SIG-M5 (cell line): ENCODE data around the gene SLC23A2.
A peak's percentile ranks its signal among the peaks of the same experiment; 100 is the strongest.

Experiments
- DNase-seq: peaks from one replicate; lab custom pipeline; 2025; lab: John Stamatoyannopoulos, UW

Gene SLC23A2

GRCh38 chr20:4966826-4967751 lies 34.2 kb downstream of the SLC23A2 start:
- DNase-seq: no peak

DNA sequence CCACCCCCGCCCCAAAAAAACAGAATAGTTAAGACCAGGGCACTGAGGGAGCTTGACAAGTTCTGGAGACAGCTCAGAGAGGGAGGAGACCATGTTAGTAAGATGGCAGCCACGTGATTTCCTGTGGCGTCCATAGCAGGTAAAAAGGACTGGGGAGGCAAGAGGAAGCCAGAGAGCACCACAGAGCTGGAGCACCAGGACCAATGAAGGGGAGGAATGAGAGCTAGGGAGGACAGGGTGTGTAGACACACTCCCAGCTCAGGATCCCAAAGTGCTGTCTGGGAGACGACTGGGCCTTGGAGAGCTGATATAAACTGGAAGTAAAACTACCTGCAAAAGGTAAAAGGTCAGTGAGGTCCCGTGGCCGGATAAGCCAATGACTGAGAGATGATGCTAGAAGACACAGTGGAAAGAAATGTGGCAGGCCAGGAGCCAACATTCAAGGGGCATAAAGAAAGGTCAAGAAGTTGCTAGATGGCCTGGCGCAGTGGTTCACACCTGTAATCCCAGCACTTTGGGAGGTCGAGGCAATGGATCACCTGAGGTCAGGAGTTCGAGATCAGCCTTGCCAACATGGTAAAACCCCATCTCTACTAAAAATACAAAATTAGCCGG lies 39.0 kb downstream of the SLC23A2 start:
- no peak for DNase-seq

DNA sequence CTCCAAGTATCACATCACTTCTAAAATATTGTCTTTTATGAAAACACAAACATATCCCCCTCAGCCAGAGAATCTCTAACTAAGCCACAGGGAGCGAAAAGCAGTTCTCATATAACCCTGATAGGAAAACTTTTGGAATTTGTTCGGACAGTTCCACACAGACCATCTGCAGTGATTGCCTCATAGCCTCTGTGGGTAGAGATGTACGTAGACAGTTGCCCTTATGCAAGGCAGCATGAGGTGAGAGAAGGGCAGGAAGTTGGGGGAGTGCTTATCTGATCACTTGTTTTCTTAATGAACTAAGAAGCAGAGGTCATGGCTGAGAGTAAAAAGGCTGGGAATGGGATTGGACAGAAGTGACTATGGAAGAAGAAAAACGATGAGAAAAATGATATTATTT lies 39.6 kb downstream of the SLC23A2 start:
- peak; percentile 23 for DNase-seq

GRCh38 chr20:4959592-4959991 lies 41.7 kb downstream of the SLC23A2 start:
- peak; percentile 45 for DNase-seq

DNA sequence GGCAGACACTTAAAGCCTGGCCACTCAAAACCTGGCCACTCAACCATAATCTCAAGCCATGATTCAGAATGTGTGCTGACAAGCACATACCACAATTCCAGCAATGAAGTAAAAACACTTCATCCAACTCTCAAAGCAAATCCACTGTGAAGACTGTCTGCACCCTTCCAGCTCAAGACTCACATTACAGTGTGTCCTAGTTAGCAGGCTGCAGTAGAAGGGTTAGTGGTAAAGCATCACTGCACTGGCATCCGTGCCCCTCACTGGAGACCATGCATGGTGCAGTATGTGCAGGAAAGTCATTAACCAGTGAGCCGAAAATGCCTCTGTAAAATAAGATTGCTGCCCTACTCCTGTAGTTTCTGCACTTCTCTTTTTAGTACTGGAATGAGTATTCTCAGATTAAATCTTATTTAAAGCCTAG lies 43.4 kb downstream of the SLC23A2 start:
- no peak for DNase-seq

- DNase-seq: no peak
Observed at GRCh38 chr20:4957187-4957586, 44.1 kb downstream of the SLC23A2 start.

- peak; percentile 62 for DNase-seq
Observed at GRCh38 chr20:4956200-4956810, 45.0 kb downstream of the SLC23A2 start.

GRCh38 chr20:4953881-4954280 lies 47.4 kb downstream of the SLC23A2 start:
- no peak for DNase-seq

- DNase-seq: no peak
Observed at GRCh38 chr20:4952229-4952628, 49.1 kb downstream of the SLC23A2 start.

- no peak for DNase-seq
Observed at GRCh38 chr20:4951299-4951698, 50.0 kb downstream of the SLC23A2 start.

- no peak for DNase-seq
Observed at GRCh38 chr20:4950841-4951240, 50.5 kb downstream of the SLC23A2 start.

DNA sequence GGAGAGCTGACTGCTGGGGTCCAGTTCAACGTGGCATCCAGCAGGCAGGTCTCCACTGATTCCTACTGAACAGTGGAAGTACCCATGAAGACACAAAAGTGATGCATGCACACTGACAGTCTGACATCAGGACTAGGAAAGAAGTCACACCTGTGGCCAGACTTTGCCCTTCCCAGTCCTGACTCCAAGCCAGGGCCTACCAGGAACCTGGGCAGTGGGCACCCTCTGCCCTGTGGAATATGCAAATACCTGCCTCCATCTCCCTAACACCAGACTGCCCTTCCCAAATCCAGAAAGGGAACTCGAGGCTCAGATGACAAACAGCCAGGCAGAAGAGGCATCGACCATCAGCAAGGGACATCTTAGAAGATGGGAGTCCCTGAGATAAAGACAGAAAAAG lies 50.9 kb downstream of the SLC23A2 start:
- no peak for DNase-seq

GRCh38 chr20:4949833-4950178 lies 51.5 kb downstream of the SLC23A2 start:
- no peak for DNase-seq

- no peak for DNase-seq
Observed at GRCh38 chr20:4947817-4948559, 53.3 kb downstream of the SLC23A2 start.

DNA sequence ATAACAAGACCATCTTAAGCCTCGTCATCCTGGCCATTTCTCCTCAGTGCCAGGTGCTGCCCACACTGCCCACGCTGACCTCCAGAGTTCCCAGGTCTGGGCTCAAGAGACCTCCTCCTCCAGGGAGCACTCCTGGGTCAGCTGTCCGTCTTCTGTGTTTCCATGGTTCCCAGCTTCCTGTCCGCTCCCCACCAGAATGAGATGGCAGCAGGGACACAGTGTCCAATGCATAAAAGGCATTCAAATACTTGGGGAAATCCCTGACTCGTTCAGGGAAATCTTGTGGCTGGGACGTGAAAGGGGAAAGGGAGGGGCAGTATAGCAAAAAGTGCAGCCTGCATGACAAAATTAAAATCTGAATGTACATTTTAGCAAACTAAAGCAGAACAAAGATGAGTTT lies 54.3 kb downstream of the SLC23A2 start:
- DNase-seq: no peak

- DNase-seq: no peak
Observed at GRCh38 chr20:4946585-4946984, 54.7 kb downstream of the SLC23A2 start.

- DNase-seq: no peak
Observed at GRCh38 chr20:4944518-4945313, 56.6 kb downstream of the SLC23A2 start.

DNA sequence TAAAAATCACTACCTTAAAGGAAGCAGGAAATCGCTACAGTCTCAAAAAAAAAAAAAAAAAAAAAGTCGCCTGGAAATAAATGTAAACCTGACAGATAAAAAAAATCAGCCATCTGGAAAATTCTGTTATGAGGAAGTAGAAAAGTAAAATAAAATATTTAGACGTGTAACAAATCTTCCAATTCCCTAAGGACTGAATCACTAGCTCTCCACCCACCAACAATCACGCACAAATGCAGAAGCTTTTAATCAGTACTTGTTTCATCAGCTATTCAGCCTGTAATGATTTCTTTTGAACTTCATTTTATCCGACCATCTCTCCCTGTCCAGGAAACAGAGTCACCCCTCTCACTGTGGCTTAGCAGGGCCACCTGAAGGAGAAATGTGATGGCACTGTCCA lies 59.0 kb downstream of the SLC23A2 start:
- no peak for DNase-seq

DNA sequence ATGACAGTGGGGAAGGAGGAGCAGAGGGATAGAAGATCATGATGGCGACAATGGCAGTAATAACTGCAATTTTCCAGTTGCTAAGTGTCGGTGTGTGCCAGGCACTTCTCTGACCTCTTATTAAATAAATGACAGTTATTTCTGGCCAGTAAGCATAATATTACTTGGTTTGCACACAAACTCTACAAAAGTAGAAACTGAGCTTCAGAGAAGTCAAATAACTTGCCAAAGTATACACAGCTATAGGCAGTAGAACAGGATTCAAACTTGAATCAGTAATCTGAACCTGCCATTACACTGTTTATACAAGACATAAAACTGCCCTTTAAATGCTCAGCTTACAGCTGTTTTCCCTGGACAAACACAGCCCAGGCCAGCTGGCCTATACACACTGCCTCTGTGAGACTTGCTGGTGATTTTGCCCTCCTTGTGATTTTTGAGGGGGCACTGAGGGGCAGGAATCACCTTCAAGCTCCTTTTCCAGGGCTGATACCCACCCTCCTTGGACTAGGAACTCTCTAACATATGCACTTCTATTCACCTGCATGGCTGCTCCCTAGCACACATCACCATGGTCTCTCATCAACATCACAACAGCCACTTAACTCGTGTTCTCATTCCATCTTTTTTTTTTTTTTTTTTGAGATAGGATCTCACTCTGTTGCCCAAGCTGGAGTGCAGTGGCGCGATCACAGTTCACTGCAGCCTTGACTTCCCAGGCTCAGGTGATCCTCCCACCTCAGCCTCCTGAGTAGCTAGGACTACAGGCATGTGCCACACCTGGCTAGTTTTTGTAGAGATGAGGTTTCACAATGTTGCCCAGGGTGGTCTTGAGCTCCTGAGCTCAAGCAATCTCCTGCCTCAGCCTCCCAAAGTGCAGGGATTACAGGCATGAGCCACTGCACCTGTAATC lies 63.6 kb downstream of the SLC23A2 start:
- no peak for DNase-seq

- DNase-seq: no peak
Observed at GRCh38 chr20:4936851-4937406, 64.4 kb downstream of the SLC23A2 start.
